ENCODE results near the gene MIB1.

- TF ChIP-seq CTCF (IDR thresholded peaks at IDR 0.05) (peak; percentile 22 to 48 (median 41)), POLR2A (IDR thresholded peaks at IDR 0.05) (no peak)
Observed at GRCh38 chr18:21820033-21820810, 79.6 kb downstream of the MIB1 start.

Data from body of pancreas (tissue), 4 donors.